ENCODE data around the gene MED22. TPM values are rescaled to one million over a fixed set of nuclear protein-coding genes. Genes with fewer than 3 reads are reported as not detected.

The MED22 gene
- polyA plus RNA-seq, 1 donor, result 20.2 TPM

DNA sequence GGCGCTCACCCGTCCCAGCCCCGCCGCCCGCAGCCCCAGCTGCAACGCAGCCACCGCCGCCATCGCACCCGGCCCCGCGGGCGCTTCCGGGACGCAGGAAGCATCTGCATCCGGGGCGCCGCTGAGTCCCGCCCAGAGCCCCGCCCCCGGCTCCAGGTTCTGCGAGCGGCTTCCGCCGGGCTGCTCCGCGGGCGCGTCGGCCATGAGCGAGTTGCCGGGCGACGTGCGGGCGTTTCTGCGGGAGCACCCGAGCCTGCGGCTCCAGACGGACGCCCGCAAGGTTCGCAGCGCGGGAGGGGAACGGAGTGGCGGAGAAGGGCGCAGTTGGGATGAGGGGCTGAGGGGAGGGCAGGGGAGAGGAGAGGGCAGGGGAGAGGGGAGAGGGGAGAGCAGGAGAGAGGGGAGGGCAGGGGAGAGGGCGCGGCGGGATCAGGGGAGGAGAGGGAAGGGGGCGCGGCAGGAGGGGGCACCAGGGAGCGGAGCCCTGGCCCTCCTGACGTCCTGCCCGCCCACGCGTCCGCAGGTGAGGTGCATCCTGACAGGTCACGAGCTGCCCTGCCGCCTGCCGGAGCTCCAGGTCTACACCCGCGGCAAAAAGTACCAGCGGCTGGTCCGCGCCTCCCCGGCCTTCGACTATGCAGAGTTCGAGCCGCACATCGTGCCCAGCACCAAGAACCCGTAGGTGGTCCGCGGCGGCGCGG is 8.6 kb upstream of the MED22 start, which contains the start of the genes SURF1 and SURF2:
Gene SURF1 (minus strand): TSS at position 97 of the 701 bp plus-strand sequence. CDS start 34 bp downstream, at position 63.
Gene SURF2 (plus strand): TSS at position 160 of the 701 bp plus-strand sequence. CDS start 43 bp downstream, at position 203.
- peak; percentile 72 to 87 for DNase-seq
- peaks cover 48% of the 10 kb centered on the region for H3K4me1 ChIP-seq (ENCODE audit: control insufficient read depth, insufficient read depth, low read length)
- H3K4me3 ChIP-seq (ENCODE audit: low read length), result peak within 1 kb of the TSS; percentile 73
- H3K27me3 ChIP-seq (ENCODE audit: control insufficient read depth, insufficient read depth, low read length), result no peaks in the 10 kb centered on the region
- no CpG with 5 or more reads among the region's 78 CpGs for WGBS (ENCODE audit: insufficient coverage, low lambda C conversion rate)
- H3K27ac ChIP-seq (ENCODE audit: low read length), result no peak within 1 kb of the TSS
- H3K9me3 ChIP-seq (ENCODE audit: control insufficient read depth, low read depth, low read length), result no peaks in the 10 kb centered on the region
- peaks cover 40% of the 10 kb centered on the region for H3K36me3 ChIP-seq (ENCODE audit: control insufficient read depth, insufficient read depth, low read length)

DNA sequence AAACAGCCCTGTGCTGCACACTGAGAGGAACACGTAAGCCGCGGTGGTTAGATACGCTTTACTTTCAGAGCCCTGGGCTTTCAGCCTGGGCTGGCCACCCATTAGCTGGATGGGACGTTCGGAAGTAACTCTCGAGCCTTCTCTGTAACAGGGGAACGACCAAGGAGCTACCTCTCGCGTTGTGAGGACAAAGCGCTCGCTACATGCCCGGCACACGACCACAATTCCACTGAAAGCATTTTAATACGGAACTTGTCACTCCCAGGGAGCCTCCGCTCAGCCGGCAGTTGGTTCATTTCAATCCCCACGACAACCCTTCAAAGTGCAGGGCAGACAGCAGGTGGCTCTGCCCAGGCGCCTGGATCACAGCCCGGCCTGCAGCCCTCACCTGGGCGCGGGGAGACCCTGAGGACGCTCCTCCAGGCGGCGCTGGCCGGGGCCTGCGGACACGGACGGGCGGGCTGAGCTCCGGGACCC is 8.0 kb upstream of the MED22 start:
- Histone ChIP-seq H3K9me3 (ENCODE audit: control insufficient read depth, low read depth, low read length) (no peaks in the 10 kb centered on the region), H3K36me3 (ENCODE audit: control insufficient read depth, insufficient read depth, low read length) (peaks cover 40% of the 10 kb centered on the region), H3K27ac (ENCODE audit: low read length) (no peak overlapping the region), H3K27me3 (ENCODE audit: control insufficient read depth, insufficient read depth, low read length) (no peaks in the 10 kb centered on the region), H3K4me1 (ENCODE audit: control insufficient read depth, insufficient read depth, low read length) (peaks cover 44% of the 10 kb centered on the region), H3K4me3 (ENCODE audit: low read length) (peak overlapping the region; percentile 67)
- no peak for DNase-seq
- no CpG with 5 or more reads among the region's 31 CpGs for WGBS (ENCODE audit: insufficient coverage, low lambda C conversion rate)

DNA sequence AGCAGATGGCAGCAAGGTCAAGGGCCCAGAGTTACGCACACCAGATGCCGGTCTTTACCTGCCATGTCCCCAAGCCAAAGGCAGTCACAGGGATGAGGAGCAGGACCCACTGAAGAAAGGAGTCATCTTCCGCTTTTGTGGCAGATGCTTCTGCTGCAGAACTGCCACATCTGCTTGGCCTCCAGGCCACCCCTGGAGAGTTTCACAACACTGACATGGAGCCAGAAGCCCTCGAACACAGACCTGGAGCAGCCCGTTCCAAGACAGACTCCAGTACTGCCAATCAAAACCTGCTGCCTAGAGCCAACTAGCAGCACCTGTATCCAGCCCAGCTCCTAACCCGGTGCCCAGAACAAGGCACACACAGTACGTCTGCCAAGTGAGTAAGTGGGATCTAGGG is 6.8 kb upstream of the MED22 start:
- H3K36me3 ChIP-seq (ENCODE audit: control insufficient read depth, insufficient read depth, low read length), result peaks cover 41% of the 10 kb centered on the region
- no peaks in the 10 kb centered on the region for H3K9me3 ChIP-seq (ENCODE audit: control insufficient read depth, low read depth, low read length)
- no peak for DNase-seq
- no peak overlapping the region for H3K27ac ChIP-seq (ENCODE audit: low read length)
- H3K4me1 ChIP-seq (ENCODE audit: control insufficient read depth, insufficient read depth, low read length), result peaks cover 36% of the 10 kb centered on the region
- no CpG with 5 or more reads among the region's 7 CpGs for WGBS (ENCODE audit: insufficient coverage, low lambda C conversion rate)
- no peak overlapping the region for H3K4me3 ChIP-seq (ENCODE audit: low read length)
- no peaks in the 10 kb centered on the region for H3K27me3 ChIP-seq (ENCODE audit: control insufficient read depth, insufficient read depth, low read length)

DNA sequence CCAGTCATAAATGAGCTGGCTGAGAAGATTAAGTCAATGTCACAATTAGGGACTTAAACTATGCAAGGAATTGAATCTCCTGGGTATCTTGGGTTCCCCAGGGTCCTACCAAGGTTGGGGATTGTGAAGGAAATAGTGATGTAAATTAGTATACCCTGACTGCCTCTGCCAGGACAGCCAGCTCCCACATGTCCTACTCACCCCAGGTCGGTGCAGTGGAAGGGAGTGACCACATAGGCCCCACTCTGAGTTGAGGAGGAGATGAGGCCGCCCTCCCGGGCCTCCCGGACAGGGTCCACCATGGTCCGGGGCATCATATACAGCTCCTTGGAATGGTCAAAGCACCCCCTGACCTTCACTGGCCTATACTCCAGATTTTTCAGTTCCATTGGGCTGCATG is 5.6 kb upstream of the MED22 start:
- Histone ChIP-seq H3K4me3 (ENCODE audit: low read length) (no peak overlapping the region), H3K27ac (ENCODE audit: low read length) (no peak overlapping the region), H3K9me3 (ENCODE audit: control insufficient read depth, low read depth, low read length) (no peaks in the 10 kb centered on the region), H3K27me3 (ENCODE audit: control insufficient read depth, insufficient read depth, low read length) (no peaks in the 10 kb centered on the region), H3K36me3 (ENCODE audit: control insufficient read depth, insufficient read depth, low read length) (peaks cover 45% of the 10 kb centered on the region), H3K4me1 (ENCODE audit: control insufficient read depth, insufficient read depth, low read length) (peaks cover 33% of the 10 kb centered on the region)
- no peak for DNase-seq
- no CpG with 5 or more reads among the region's 5 CpGs for WGBS (ENCODE audit: insufficient coverage, low lambda C conversion rate)

DNA sequence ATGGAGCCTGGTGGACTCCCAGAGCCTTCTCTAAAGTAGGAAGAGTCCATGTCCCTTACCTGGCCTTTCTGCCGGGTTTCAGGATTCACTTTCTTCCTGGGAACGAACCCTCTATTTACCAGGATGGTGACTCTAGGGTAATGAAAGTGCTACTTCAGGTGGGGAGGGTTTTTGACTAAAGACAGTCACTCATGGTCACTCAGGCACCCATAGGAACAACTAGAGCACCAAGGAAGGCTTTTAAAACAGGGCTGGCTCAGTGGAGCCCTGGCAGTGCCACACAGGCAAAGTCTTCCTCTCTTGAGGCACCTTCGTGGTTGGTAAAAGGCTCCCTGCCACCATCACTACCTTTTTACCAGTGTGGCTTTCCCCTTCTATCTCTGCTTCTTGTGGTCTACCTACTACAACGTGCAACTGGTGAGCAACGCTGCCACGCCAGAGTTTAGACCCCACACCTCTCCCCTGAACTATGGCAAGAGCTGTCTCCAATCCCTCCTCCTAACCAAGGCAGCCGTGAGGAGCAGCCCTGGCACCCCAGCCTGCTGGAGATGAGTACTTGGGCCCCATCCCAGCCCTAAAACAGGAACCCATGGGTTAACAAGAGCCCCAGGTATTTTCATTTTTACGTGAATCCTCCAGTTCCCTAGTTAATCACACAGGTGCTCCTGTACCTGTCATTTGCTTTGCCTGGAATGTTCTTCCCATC is 4.9 kb upstream of the MED22 start:
- DNase-seq, result no peak
- Histone ChIP-seq H3K4me3 (ENCODE audit: low read length) (no peak overlapping the region), H3K4me1 (ENCODE audit: control insufficient read depth, insufficient read depth, low read length) (peaks cover 27% of the 10 kb centered on the region), H3K9me3 (ENCODE audit: control insufficient read depth, low read depth, low read length) (no peaks in the 10 kb centered on the region), H3K27me3 (ENCODE audit: control insufficient read depth, insufficient read depth, low read length) (no peaks in the 10 kb centered on the region), H3K36me3 (ENCODE audit: control insufficient read depth, insufficient read depth, low read length) (peaks cover 44% of the 10 kb centered on the region), H3K27ac (ENCODE audit: low read length) (no peak overlapping the region)
- 83% methylated on average over 1 of the region's 8 CpGs for WGBS (ENCODE audit: insufficient coverage, low lambda C conversion rate)

DNA sequence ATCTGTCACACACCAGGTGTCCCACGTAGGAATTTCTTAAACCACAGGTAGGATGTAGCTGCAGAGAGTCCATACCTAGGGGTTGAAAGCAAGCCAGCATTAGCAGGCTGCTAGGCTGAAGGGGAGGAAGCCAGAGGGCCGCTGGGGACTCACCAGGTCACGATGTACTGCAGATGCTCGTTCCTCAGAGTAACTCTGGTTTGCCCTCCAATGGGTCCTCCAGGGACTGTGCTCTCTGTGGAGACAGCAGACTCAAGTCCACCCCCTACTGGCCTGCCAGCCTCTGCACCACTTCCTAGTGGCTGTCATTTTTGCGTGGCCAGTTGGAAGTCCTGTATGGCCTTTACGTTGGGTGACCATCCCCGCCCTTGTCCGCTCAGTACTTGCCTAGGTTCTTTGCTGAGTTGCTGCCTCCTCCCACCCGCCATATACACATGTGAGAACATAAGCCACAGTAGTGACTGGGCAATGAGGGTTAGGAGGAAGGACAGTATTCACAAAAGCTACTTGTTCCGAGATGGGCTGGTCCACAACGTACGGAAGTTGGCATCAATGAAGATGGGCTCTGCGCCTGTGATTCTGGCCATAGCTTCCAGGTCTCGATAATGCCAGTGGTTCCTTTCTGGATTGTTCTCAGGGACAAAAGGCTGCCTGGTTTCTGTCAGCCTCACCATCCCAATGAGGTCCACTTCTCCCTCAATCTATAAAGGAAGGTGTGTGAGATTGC is 4.1 kb upstream of the MED22 start:
- Histone ChIP-seq H3K4me3 (ENCODE audit: low read length) (no peak overlapping the region), H3K4me1 (ENCODE audit: control insufficient read depth, insufficient read depth, low read length) (peaks cover 19% of the 10 kb centered on the region), H3K36me3 (ENCODE audit: control insufficient read depth, insufficient read depth, low read length) (peaks cover 44% of the 10 kb centered on the region), H3K27me3 (ENCODE audit: control insufficient read depth, insufficient read depth, low read length) (no peaks in the 10 kb centered on the region), H3K27ac (ENCODE audit: low read length) (no peak overlapping the region), H3K9me3 (ENCODE audit: control insufficient read depth, low read depth, low read length) (no peaks in the 10 kb centered on the region)
- DNase-seq, result no peak
- no CpG with 5 or more reads among the region's 14 CpGs for WGBS (ENCODE audit: insufficient coverage, low lambda C conversion rate)

DNA sequence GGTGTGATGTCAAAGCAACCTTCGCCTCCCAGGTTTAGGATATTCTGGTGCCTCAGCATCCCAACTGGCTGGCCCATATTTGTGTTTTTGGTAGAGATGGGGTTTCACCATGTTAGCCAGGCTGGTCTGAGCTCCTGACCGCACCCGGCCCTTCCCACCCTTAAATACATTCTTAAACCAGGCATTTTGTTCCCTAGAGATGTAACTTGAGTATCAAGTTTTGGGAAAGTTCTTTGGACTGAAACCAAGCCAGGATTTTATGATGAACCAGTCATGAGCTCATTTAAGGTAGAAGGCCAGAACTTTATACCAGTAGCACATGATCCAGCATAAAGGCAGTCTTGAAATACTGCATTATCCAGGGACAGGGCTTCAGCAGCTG is 3.6 kb upstream of the MED22 start:
- Histone ChIP-seq H3K9me3 (ENCODE audit: control insufficient read depth, low read depth, low read length) (no peaks in the 10 kb centered on the region), H3K27ac (ENCODE audit: low read length) (no peak overlapping the region), H3K4me3 (ENCODE audit: low read length) (no peak overlapping the region), H3K27me3 (ENCODE audit: control insufficient read depth, insufficient read depth, low read length) (no peaks in the 10 kb centered on the region), H3K4me1 (ENCODE audit: control insufficient read depth, insufficient read depth, low read length) (peaks cover 22% of the 10 kb centered on the region), H3K36me3 (ENCODE audit: control insufficient read depth, insufficient read depth, low read length) (peaks cover 44% of the 10 kb centered on the region)
- no CpG with 5 or more reads among the region's 3 CpGs for WGBS (ENCODE audit: insufficient coverage, low lambda C conversion rate)
- no peak for DNase-seq

DNA sequence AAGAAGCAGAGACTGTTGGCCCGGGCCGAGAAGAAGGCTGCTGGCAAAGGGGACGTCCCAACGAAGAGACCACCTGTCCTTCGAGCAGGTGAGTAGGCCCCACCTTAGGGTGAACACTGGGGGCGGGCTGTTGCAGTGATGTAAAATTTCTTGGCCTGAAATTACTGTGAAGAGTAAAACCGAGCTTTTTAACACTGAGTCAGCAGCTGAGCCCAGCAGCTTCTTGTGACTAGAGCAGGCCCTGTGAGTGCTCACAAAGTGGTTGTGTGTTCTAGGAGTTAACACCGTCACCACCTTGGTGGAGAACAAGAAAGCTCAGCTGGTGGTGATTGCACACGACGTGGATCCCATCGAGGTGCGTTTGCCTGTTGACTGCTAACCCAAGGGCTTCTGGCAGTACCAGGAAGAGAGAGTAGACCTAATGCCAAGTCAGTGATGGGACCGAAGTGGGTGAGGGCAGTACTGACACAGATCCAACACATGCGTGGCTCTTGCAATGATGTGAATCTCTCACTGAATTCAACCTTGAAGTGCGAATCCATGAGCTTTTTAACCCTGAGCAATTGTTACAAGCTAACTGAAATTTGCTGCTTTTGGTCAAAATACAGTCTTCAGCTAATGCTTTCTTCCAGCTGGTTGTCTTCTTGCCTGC is 2.2 kb upstream of the MED22 start:
- Histone ChIP-seq H3K36me3 (ENCODE audit: control insufficient read depth, insufficient read depth, low read length) (peaks cover 55% of the 10 kb centered on the region), H3K4me3 (ENCODE audit: low read length) (no peak overlapping the region), H3K4me1 (ENCODE audit: control insufficient read depth, insufficient read depth, low read length) (peaks cover 21% of the 10 kb centered on the region), H3K9me3 (ENCODE audit: control insufficient read depth, low read depth, low read length) (peaks cover 2% of the 10 kb centered on the region), H3K27me3 (ENCODE audit: control insufficient read depth, insufficient read depth, low read length) (no peaks in the 10 kb centered on the region), H3K27ac (ENCODE audit: low read length) (no peak overlapping the region)
- no CpG with 5 or more reads among the region's 15 CpGs for WGBS (ENCODE audit: insufficient coverage, low lambda C conversion rate)
- DNase-seq, result no peak

DNA sequence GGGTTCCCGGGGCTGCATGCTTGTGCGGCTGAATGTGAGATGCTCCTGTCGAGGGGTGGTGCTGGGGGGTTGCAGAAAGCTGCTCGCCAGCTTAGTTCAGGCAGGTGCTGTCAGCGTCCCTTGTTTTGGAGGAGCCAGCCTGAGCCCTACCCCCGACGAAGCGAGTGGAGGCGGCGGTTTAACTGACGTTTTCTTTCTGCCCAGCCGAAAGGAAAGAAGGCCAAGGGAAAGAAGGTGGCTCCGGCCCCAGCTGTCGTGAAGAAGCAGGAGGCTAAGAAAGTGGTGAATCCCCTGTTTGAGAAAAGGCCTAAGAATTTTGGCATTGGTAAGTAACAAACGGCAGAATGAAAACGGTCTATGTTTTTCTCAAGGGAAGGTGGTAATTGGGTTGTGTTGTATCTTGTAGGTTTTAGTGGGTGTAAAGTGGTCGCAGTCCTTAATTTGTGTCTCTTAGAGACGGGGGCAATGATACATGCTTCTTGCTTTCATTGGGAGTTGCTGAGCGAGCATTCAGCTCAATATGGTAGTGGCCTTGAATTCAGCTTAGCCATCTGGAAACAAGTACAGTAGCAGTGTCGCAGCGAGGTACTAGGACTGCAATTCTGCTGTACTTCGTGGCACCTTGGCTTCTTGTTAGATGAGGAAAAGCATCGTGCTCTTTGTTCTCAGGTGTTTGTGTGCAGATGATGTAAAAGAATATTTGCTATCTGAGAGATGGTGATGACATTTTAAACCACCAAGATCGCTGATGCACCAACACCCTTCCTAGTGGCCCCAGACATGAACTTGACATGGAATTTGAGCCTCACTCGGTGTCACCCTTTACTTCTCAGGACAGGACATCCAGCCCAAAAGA is 1.0 kb upstream of the MED22 start:
- Histone ChIP-seq H3K4me1 (ENCODE audit: control insufficient read depth, insufficient read depth, low read length) (peaks cover 19% of the 10 kb centered on the region), H3K4me3 (ENCODE audit: low read length) (peak overlapping the region; percentile 86), H3K27ac (ENCODE audit: low read length) (peak overlapping the region; percentile 68), H3K36me3 (ENCODE audit: control insufficient read depth, insufficient read depth, low read length) (peaks cover 67% of the 10 kb centered on the region), H3K9me3 (ENCODE audit: control insufficient read depth, low read depth, low read length) (peaks cover 2% of the 10 kb centered on the region), H3K27me3 (ENCODE audit: control insufficient read depth, insufficient read depth, low read length) (no peaks in the 10 kb centered on the region)
- no peak for DNase-seq
- WGBS (ENCODE audit: insufficient coverage, low lambda C conversion rate), result no CpG with 5 or more reads among the region's 25 CpGs

Data from large intestine (tissue), 3 donors.